Heart left ventricle (tissue), 13 donors: Measurements from ENCODE around the gene CHD2.

Experiments used
- POLR2A ChIP-seq, 2 donors: fragments of 450-650 bp; IDR thresholded peaks; one replicate each; pipeline ENCODE4 v1.6.1; 2017; ENCODE audit warnings: antibody characterized with exemption in 2 of 2, mild to moderate bottlenecking in 2 of 2, moderate library complexity in 2 of 2
- TF ChIP-seq, protein P1 (sequence below), 12 donors: fragments of 200-600 bp; sonication (generic) in 4 of 12; IDR thresholded peaks; one replicate each; pipeline versions ENCODE4 v1.5.0 to v1.8.0; 2018 to 2022; ENCODE audit warnings: antibody characterized with exemption in 12 of 12, mild to moderate bottlenecking in 5 of 12
- donor health status: ischemic (EF 13 %, LVEDD 7.1; RV severe dilation, severe dysfunction).
- donor health status: DM: no; HTN: yes; CAD: no.
- donor health status: DM: no; HTN: no; CAD: no.
- donor health status: ischemic (EF 25% LVEDD 6.9; RV normal size, moderate dysfunction).
- donor health status: ischemic (EF 25% LVEDD 5.7; RV mildly dilated, moderate dysfunction).
- donor health status: ischemic (EF 35%, LVEDD 5.7; RV mildly dilated, moderate dysfunction).
- donor health status: nonischemic (EF 11% LVEDD 7.7; RV severe dilation, severe dysfunction).
- donor health status: DM: yes; HTN: yes; CAD: no.
- donor health status: PGD.
- donor health status: ischemic (EF 29% LVEDD 5.4; RV normal size, mild dysfunction).
- donor health status: nonischemic (EF 23%, LVEDD 6.1; RV moderate dilation, normal function).

DNA sequence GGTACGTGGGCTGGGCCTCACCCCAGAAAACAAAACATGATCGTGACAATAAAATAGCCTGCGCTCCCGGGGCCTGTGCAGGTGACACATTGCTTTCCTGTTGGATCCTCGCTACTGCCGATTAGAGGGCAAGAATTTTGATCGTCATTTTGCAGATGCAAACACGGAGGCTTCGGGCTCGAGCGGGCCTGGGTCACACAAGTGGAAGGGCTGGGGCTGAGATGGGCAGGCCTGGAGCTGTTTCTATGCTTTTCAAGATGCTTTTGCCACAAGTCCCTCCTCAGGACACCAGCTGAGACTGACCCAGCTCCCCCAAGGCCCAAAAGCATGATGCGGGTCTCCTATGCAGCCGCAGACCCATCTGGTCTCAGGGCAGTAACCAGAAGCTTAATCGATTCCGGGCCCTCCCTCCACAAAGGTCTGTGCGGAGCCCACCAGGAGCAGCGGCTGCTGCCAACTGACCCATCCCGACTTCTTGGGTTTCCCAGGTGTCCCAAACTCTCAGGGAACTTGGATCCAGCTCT is 158.8 kb downstream of the CHD2 start:
- TF ChIP-seq, protein P1, sequence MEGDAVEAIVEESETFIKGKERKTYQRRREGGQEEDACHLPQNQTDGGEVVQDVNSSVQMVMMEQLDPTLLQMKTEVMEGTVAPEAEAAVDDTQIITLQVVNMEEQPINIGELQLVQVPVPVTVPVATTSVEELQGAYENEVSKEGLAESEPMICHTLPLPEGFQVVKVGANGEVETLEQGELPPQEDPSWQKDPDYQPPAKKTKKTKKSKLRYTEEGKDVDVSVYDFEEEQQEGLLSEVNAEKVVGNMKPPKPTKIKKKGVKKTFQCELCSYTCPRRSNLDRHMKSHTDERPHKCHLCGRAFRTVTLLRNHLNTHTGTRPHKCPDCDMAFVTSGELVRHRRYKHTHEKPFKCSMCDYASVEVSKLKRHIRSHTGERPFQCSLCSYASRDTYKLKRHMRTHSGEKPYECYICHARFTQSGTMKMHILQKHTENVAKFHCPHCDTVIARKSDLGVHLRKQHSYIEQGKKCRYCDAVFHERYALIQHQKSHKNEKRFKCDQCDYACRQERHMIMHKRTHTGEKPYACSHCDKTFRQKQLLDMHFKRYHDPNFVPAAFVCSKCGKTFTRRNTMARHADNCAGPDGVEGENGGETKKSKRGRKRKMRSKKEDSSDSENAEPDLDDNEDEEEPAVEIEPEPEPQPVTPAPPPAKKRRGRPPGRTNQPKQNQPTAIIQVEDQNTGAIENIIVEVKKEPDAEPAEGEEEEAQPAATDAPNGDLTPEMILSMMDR (IDR thresholded peaks at IDR 0.05), result no peak
- TF ChIP-seq POLR2A (IDR thresholded peaks at IDR 0.05), result no peak
